Measurements from ENCODE around the gene P2RY4. TPM values are rescaled to one million over a fixed set of nuclear protein-coding genes. Genes with fewer than 3 reads are reported as not detected.
A peak's percentile ranks its signal among the peaks of the same experiment; 100 is the strongest.

P2RY4 gene
- polyA plus RNA-seq, 1 of the 3 experiments (the other 2 are of a cell fraction): 0.05 TPM

DNA sequence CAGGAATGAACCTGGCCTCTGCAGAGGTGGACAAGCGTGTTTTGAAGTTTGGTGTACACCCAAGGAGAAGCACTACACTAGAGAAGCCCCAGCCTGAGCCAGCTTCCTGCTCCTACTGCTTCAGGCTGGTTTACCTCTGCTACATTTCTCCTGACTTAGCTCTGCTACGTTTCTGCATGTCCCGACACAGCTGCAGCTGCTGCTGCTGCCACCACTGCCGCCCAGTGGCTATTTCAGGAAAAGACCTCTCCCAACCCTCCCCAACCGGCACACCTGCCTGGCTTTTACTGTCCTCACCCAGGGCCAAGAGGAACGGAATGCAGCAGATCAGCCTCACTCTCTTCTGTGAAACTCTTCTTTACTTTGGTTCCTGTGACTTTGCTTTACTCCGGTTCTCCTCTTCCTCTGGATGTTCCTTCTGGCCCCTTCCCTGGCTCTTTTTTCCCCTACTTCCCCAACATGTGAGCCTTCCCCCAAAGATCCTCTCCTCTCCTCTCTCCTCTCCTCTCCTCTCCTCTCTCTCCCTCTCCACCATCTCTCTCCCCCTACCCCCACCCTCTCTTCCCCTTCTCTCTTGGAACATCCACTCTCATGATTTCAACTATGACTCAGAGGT is 3.1 kb upstream of the P2RY4 start:
- CTCF ChIA-PET: no interaction called here
- H3K27ac ChIP-seq (ENCODE audit: low read depth in 2 of 2, low read length in 1 of 2): no peak overlapping the region
- H3K9ac ChIP-seq: no peak overlapping the region
- POLR2A ChIA-PET: no interaction called here
- no peaks in the 10 kb centered on the region for H3K79me2 ChIP-seq (ENCODE audit: insufficient read depth)
- TF ChIP-seq RAD21 (IDR thresholded peaks at IDR 0.05; ENCODE audit: low read length): peak; percentile 39
- TF ChIP-seq RCOR1 (IDR thresholded peaks at IDR 0.05; ENCODE audit: low read length): no peak
- no peak for TF ChIP-seq TCF12 (IDR thresholded peaks at IDR 0.05)
- no peak for TF ChIP-seq POLR2AphosphoS5 (IDR thresholded peaks at IDR 0.05; ENCODE audit: low read depth, low read length)
- peak; percentile 30 for TF ChIP-seq SMC3 (IDR thresholded peaks at IDR 0.05; ENCODE audit: low read depth, low read length)
- TF ChIP-seq FOXM1 (IDR thresholded peaks at IDR 0.05; ENCODE audit: low read depth): no peak
- TF ChIP-seq, protein P1, sequence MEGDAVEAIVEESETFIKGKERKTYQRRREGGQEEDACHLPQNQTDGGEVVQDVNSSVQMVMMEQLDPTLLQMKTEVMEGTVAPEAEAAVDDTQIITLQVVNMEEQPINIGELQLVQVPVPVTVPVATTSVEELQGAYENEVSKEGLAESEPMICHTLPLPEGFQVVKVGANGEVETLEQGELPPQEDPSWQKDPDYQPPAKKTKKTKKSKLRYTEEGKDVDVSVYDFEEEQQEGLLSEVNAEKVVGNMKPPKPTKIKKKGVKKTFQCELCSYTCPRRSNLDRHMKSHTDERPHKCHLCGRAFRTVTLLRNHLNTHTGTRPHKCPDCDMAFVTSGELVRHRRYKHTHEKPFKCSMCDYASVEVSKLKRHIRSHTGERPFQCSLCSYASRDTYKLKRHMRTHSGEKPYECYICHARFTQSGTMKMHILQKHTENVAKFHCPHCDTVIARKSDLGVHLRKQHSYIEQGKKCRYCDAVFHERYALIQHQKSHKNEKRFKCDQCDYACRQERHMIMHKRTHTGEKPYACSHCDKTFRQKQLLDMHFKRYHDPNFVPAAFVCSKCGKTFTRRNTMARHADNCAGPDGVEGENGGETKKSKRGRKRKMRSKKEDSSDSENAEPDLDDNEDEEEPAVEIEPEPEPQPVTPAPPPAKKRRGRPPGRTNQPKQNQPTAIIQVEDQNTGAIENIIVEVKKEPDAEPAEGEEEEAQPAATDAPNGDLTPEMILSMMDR (IDR thresholded peaks at IDR 0.05): peak; percentile 54
- no peak for TF ChIP-seq NRF1 (IDR thresholded peaks at IDR 0.05; ENCODE audit: low read depth, low read length)
- WGBS (ENCODE audit: low lambda C conversion rate): 11% methylated on average over 7 of the region's 7 CpGs
- no peaks in the 10 kb centered on the region for H3F3A ChIP-seq (replicated peaks; ENCODE audit: insufficient read depth)
- H3K36me3 ChIP-seq (replicated peaks in 1 of 2; ENCODE audit: control insufficient read depth in 1 of 2, insufficient read depth in 2 of 2, low read length in 1 of 2): no peaks in the 10 kb centered on the region
- H3K4me1 ChIP-seq (ENCODE audit: control insufficient read depth in 1 of 2, insufficient read depth in 2 of 2, low read depth in 1 of 2, low read length in 1 of 2): no peaks in the 10 kb centered on the region
- H2AFZ ChIP-seq (ENCODE audit: low read depth): no peak overlapping the region
- H3K9me2 ChIP-seq: no peaks in the 10 kb centered on the region
- H3K4me3 ChIP-seq (ENCODE audit: low read depth in 2 of 2, low read length in 1 of 2): no peak overlapping the region
- H3K9me3 ChIP-seq: no peaks in the 10 kb centered on the region
- peak; percentile 44 for DNase-seq
- no peaks in the 10 kb centered on the region; the same call in 1 of the 2 replicates for H3K27me3 ChIP-seq (ENCODE audit: insufficient read depth)
- no peak overlapping the region for H3K4me2 ChIP-seq
- H4K20me1 ChIP-seq (ENCODE audit: insufficient read depth): no peaks in the 10 kb centered on the region

DNA sequence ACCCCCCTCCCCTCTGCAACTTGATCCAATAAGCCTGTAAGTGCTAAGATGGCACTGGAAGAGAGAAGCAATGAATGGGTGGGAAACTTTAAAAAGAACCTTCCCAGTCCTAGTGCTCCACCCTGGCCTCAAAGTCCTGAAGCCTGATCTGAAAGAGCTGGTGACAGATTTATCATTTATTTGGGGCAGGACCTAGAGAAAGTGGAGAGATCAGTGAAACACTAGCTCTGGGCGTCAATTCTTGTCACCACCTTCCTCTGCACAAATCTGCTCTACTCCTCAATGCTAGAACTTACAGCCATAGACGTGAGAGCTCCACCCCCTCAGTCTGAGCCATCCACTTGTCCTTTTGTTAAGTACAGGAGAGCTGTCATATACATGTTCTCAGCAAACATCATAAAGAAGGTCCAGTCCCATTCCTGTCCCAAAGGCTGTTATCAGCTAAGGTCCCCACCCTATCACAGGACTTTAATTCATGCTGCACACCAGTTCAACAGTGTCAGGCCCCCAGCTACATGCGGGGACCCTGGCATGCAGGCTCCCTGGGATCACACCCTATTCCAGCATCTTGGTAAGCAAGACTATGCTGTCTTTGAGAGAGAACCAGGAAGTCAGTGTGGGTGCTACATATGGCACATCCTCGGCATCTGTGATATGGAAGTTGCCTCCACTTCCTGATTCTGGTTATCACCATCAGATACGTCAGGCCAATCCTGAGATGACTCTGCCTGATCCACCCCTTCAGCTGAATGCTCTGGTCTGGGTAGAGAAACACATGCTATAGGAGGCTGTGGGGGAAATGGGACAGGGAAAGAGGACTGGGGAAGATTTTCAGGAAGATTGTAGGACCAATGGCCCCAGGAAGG is 2.3 kb downstream of the P2RY4 start:
- Histone ChIP-seq H3F3A (replicated peaks; ENCODE audit: insufficient read depth) (no peaks in the 10 kb centered on the region), H3K9me2 (no peaks in the 10 kb centered on the region), H3K36me3 (replicated peaks in 1 of 2; ENCODE audit: control insufficient read depth in 1 of 2, insufficient read depth in 2 of 2, low read length in 1 of 2) (no peaks in the 10 kb centered on the region), H3K9me3 (no peaks in the 10 kb centered on the region), H3K9ac (no peak overlapping the region), H3K79me2 (ENCODE audit: insufficient read depth) (no peaks in the 10 kb centered on the region), H3K4me2 (no peak overlapping the region), H3K4me3 (ENCODE audit: low read depth in 2 of 2, low read length in 1 of 2) (no peak overlapping the region), H3K27ac (ENCODE audit: low read depth in 2 of 2, low read length in 1 of 2) (no peak overlapping the region), H4K20me1 (ENCODE audit: insufficient read depth) (no peaks in the 10 kb centered on the region), H3K27me3 (ENCODE audit: insufficient read depth) (no peaks in the 10 kb centered on the region; the same call in 1 of the 2 replicates), H2AFZ (ENCODE audit: low read depth) (no peak overlapping the region), H3K4me1 (ENCODE audit: control insufficient read depth in 1 of 2, insufficient read depth in 2 of 2, low read depth in 1 of 2, low read length in 1 of 2) (no peaks in the 10 kb centered on the region)
- no peak for DNase-seq
- ChIA-PET POLR2A (no interaction called here), CTCF (interaction anchor here (1.1 kb wide), 1 partner anchor 61 kb away, joined by 3 read pairs; no protein-coding TSS in a partner anchor)
- TF ChIP-seq SMC3 (IDR thresholded peaks at IDR 0.05; ENCODE audit: low read depth, low read length) (no peak), RXRA (IDR thresholded peaks at IDR 0.05; ENCODE audit: borderline replicate concordance, low read depth) (no peak), CHD2 (IDR thresholded peaks at IDR 0.05; ENCODE audit: low read length, partially characterized antibody) (no peak), MEF2A (IDR thresholded peaks at IDR 0.05; ENCODE audit: borderline replicate concordance, low read depth) (no peak), FOXM1 (IDR thresholded peaks at IDR 0.05; ENCODE audit: low read depth) (no peak), ELF1 (IDR thresholded peaks at IDR 0.05) (no peak), RCOR1 (IDR thresholded peaks at IDR 0.05; ENCODE audit: low read length) (no peak), EP300 (IDR thresholded peaks at IDR 0.05; ENCODE audit: borderline replicate concordance in 1 of 2, low read depth in 1 of 2, low read length in 1 of 2) (no peak), RFX5 (IDR thresholded peaks at IDR 0.05; ENCODE audit: low read length) (no peak), YY1 (IDR thresholded peaks at IDR 0.05; ENCODE audit: low read depth) (no peak), TCF12 (IDR thresholded peaks at IDR 0.05) (no peak)
- TF ChIP-seq, protein P2, sequence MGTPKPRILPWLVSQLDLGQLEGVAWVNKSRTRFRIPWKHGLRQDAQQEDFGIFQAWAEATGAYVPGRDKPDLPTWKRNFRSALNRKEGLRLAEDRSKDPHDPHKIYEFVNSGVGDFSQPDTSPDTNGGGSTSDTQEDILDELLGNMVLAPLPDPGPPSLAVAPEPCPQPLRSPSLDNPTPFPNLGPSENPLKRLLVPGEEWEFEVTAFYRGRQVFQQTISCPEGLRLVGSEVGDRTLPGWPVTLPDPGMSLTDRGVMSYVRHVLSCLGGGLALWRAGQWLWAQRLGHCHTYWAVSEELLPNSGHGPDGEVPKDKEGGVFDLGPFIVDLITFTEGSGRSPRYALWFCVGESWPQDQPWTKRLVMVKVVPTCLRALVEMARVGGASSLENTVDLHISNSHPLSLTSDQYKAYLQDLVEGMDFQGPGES (IDR thresholded peaks at IDR 0.05; ENCODE audit: low read depth, low read length): no peak
- TF ChIP-seq, protein P3, sequence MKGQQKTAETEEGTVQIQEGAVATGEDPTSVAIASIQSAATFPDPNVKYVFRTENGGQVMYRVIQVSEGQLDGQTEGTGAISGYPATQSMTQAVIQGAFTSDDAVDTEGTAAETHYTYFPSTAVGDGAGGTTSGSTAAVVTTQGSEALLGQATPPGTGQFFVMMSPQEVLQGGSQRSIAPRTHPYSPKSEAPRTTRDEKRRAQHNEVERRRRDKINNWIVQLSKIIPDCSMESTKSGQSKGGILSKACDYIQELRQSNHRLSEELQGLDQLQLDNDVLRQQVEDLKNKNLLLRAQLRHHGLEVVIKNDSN (IDR thresholded peaks at IDR 0.05; ENCODE audit: borderline replicate concordance, low read depth): no peak
- WGBS (ENCODE audit: low lambda C conversion rate): 38% methylated on average over 5 of the region's 5 CpGs

Measured in SK-N-SH (cell line).